Activated naive CD4-positive, alpha-beta T cell treated with anti-CD3 and anti-CD28 coated beads, Interleukin-2, amount 10 ng/mL, durations not matched to agents 7 days and 5 days (primary cell): Measurements from ENCODE around the gene F3.
A peak's percentile ranks its signal among the peaks of the same experiment; 100 is the strongest.

Source experiments
- CTCF ChIA-PET: fragments of 350-600 bp; sonication (Branson Sonifier 250); formaldehyde crosslinking; loops from one replicate; lab custom pipeline; 2021; ENCODE audit warnings: antibody characterized with exemption; lab: Charles Lee
- DNase-seq: peaks from one replicate; pipeline ENCODE4 v3.0.0-alpha.2; 2020
- H3K27ac Mint-ChIP-seq: one replicate; pipeline ENCODE4 v1.8.0; 2021; ENCODE audit warnings: mild to moderate bottlenecking, moderate library complexity, mixed read lengths
- H3K27me3 Mint-ChIP-seq: one replicate; pipeline ENCODE4 v1.8.0; 2021; ENCODE audit warnings: mild to moderate bottlenecking, mixed read lengths
- H3K36me3 Mint-ChIP-seq: one replicate; pipeline ENCODE4 v1.8.0; 2021; ENCODE audit warnings: mixed read lengths
- H3K4me1 Mint-ChIP-seq: one replicate; pipeline ENCODE4 v1.8.0; 2021; ENCODE audit warnings: mixed read lengths
- H3K4me3 Mint-ChIP-seq: one replicate; pipeline ENCODE4 v1.8.0; 2021; ENCODE audit warnings: mild to moderate bottlenecking, moderate library complexity, mixed read lengths
- H3K9me3 Mint-ChIP-seq: one replicate; pipeline ENCODE4 v1.8.0; 2021; ENCODE audit warnings: mixed read lengths

F3 gene

GRCh38 chr1:94496076-94496755 is 45.3 kb downstream of the F3 start:
- Mint-ChIP-seq H3K4me3 (no peak overlapping the region), H3K4me1 (no peaks in the 10 kb centered on the region), H3K9me3 (no peaks in the 10 kb centered on the region), H3K36me3 (peaks cover 17% of the 10 kb centered on the region), H3K27ac (no peak overlapping the region), H3K27me3 (no peaks in the 10 kb centered on the region)
- no peak for DNase-seq
- CTCF ChIA-PET: no interaction called here

DNA sequence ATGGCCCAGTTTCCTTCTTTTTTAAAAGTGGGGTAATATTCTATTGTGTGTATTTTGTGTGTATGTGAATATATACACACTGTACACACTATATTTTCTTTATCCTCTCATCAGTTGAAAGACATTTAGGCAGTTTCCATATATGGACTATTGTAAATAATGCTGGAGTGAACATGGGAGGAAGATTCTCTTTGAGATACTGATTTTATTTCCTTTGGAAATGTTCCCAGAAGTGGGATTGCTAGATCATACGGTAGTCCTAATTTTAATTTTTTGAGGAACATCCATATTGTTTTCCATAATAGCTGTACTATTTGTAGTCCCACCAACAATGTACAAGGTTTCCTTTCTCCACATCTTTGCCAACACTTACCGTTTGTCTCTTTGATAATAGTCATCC is 51.0 kb downstream of the F3 start:
- no peaks in the 10 kb centered on the region for H3K9me3 Mint-ChIP-seq
- H3K4me1 Mint-ChIP-seq: no peaks in the 10 kb centered on the region
- CTCF ChIA-PET: no interaction called here
- peaks cover 15% of the 10 kb centered on the region for H3K36me3 Mint-ChIP-seq
- H3K27ac Mint-ChIP-seq: no peak overlapping the region
- no peak overlapping the region for H3K4me3 Mint-ChIP-seq
- H3K27me3 Mint-ChIP-seq: no peaks in the 10 kb centered on the region
- DNase-seq: no peak

- Mint-ChIP-seq H3K27ac (no peak overlapping the region), H3K27me3 (no peaks in the 10 kb centered on the region), H3K36me3 (peaks cover 12% of the 10 kb centered on the region), H3K4me1 (no peaks in the 10 kb centered on the region), H3K9me3 (no peaks in the 10 kb centered on the region), H3K4me3 (no peak overlapping the region)
- DNase-seq: no peak
- CTCF ChIA-PET: interaction anchor here (0.7 kb wide), 1 partner anchor 23 kb away, joined by 3 read pairs; no protein-coding TSS in a partner anchor
Measured at GRCh38 chr1:94486990-94487389, 54.6 kb downstream of the F3 start.

DNA sequence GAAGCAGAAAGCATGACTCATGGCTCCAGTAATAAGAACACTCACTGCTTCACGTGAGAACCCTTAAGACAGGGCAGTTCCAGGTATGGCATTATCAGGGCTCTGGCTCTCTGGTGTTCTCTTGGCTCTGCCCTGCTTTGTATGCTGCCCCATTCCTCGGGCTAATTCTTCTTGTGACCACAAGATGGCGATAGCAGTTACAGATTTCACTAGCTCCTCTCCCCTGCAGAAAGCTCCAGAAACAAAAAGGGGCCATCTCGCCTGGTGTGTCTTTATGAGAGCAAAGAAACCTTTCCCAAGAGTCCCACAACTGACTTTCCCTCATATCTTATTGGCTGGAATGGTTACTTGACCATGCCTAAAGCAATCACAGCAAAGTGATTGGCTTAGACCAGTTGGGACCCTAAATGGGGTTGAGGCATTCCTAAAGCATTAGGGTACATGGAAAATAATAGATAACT is 60.1 kb downstream of the F3 start:
- Mint-ChIP-seq H3K4me3 (no peak overlapping the region), H3K27me3 (no peaks in the 10 kb centered on the region), H3K4me1 (no peaks in the 10 kb centered on the region), H3K36me3 (peaks cover 11% of the 10 kb centered on the region), H3K27ac (no peak overlapping the region), H3K9me3 (no peaks in the 10 kb centered on the region)
- DNase-seq: peak; percentile 47
- CTCF ChIA-PET: interaction anchor here (0.6 to 3.3 kb wide), 11 partner anchors 9 to 563 kb away, joined by 3 to 71 read pairs (median 4); no protein-coding TSS in a partner anchor

DNA sequence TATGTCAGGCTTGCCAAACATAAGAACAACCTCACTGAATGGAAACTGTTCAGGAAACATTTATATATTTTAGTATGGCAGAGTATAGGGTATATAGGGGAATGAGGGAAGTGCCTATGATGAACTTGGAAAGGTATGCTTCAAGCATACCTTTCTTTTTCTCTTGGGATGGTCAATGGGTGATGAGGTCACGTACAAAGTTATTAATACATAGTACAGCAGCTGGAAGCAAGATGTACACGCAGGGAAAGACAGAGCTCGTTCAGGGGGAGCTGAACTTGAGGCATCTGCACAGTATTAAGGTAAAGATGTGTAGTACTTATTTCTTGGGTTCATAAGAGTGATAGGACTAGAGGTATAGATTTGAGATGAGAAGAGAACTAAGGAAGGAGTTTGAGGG is 61.9 kb downstream of the F3 start:
- Mint-ChIP-seq H3K27ac (no peak overlapping the region), H3K27me3 (no peaks in the 10 kb centered on the region), H3K4me1 (no peaks in the 10 kb centered on the region), H3K4me3 (no peak overlapping the region), H3K9me3 (no peaks in the 10 kb centered on the region), H3K36me3 (peaks cover 15% of the 10 kb centered on the region)
- DNase-seq: no peak
- CTCF ChIA-PET: no interaction called here
